NCI-H187 treated with DMSO at 0.1 percent for 48 hours (cell line): ENCODE measurements around the gene RRP1.

Experiments used
- DNase-seq: peaks from one replicate; lab custom pipeline; 2025; lab: John Stamatoyannopoulos, UW

Gene RRP1

GRCh38 chr21:43802713-43803313 is 13.4 kb downstream of the RRP1 start:
- DNase-seq, result no peak

DNA sequence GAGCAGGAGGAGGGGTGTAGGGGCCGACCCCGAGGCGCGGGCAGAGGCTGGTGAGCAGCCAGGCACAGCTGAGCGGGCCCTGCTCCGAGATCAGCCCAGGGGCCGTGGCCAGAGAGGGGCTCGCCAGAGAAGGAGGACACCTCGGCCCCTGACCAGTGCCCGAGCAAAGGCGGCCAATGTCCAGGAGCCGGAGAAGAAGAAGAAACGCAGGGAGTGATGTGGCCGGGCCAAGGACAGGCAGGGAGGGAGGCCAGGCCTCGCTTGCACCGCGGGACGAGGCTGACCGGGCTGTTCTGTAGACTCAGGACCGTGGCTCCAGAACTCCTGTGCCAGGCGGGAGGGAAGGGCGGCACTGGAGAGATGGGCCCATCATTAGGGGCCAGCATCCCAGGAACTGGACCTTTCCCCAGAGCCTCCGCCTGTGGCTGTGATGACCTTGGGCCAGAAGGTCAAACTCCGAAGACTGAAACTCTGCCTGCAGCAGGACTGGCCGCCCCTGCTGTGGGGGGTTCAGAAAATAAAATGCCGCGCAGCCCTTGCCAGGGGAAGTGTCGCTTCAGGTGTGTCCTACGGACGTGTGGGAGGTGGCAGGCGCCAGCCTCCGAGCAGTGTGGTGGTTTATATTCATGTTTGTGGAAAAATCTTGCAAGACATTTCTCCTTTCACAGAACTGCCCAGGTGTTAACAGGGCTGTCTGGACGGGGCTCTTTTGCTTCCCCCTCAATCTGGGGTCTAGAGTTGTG is 14.4 kb downstream of the RRP1 start:
- no peak for DNase-seq

DNA sequence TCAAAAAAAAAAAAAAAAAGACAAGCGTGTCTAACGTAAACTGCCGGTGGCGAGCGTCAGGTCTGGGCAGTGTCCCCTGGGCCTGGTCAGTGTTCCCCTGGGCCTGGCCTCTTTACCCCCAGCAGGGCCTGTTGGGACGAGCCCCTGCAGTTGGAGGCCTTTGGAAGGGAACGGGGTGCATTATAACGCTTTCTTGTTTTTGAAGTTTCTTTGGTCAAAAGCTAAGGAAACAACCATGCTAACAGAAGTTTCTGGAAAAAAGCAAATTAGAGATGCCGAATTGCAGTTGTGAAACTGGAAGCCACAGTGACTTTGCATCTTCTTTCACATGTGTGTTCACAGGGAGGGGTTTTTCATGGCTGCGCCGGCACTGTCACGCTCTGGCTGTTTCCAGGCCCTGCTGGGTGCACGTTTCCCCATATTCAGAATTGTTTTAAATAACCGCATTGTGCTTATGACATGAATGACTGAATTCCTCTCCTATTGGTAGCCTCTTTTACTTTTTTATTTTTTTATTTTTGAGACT is 16.0 kb downstream of the RRP1 start:
- DNase-seq, result no peak

DNA sequence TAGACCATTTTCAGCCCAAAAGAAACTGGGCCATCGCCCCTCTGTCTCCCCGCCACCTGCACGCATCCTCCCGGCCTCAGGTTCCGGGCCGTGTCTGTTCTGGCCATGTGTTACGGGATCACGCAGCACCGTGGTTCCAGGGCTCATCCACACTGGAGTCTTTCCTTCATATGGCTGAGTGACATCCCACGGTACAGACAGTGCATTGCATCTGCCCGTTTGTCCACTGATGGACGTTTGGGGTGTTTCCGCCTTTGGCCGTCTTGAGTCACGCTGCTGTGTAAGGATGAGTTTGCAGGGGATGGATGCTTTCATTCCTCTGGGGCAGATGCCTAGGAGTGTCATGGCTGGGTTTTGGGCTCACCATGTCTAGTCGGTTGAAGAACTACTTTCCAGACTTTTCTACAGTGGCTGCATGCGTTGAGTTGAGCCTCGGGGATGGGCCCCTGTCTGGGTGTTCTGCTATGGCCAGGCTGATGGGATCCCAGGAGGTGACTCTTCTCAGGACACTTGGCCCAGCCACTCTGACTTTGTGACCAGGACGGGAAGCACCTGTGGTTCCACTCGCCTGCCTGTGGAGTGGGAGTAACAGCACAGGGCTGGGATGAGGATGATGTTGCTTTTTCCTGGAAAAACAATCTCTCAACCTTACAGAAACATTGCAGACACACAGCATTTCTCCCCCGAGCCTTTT is 16.8 kb downstream of the RRP1 start:
- DNase-seq, result no peak

GRCh38 chr21:43808367-43808766 is 19.0 kb downstream of the RRP1 start:
- DNase-seq, result no peak

DNA sequence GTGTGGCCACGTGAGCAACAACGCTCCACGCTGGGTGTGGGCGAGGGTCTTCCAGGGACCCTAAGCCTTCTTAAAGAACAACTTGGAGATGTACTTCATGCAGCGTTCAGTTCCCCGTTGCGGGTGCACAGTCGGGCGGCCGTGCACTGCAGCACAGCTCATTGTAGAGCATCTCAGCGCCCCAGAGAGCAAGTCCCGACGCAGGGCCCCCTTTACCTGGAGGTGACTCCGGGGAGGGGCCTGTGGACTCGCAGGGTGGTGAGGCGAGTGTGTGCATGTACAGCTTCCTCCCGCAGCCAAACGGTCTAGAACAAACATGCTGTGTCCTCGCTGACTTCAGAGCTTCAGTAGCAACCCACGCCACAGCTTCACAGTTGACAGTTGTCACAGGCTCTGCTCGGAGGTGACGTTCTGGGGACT is 19.5 kb downstream of the RRP1 start:
- DNase-seq, result no peak

GRCh38 chr21:43809346-43809799 is 20.0 kb downstream of the RRP1 start:
- no peak for DNase-seq

DNA sequence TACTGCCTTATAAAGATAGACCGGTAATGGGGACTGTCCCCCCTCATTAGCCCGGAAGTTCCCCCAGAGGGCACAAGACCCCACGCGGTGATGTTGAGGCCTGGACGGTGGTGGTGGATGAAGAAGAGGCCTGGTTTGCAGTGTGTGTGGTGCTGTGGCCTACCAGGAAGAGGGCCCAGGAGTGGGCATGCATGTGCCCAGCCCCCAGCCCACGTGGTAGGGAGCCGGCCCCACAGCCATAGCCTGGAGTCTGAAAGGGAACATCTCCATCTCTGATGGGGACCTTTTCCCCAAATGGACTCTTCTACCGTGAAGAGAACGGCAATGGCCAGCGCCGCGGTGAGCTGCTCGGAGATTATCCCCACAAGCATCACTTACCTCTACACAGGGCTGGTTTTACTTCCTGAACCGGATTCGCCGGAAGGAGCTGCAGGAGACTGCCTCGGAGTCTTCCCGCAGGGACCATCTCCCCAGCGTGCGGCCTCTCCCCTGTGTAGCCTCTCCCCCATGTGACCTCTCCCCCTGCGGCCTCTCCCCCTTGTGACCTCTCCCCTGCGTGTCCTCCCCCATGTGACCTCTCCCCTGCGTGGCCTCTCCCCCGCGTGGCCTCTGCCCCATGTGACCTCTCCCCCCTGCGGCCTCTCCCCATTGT is 20.6 kb downstream of the RRP1 start:
- no peak for DNase-seq

DNA sequence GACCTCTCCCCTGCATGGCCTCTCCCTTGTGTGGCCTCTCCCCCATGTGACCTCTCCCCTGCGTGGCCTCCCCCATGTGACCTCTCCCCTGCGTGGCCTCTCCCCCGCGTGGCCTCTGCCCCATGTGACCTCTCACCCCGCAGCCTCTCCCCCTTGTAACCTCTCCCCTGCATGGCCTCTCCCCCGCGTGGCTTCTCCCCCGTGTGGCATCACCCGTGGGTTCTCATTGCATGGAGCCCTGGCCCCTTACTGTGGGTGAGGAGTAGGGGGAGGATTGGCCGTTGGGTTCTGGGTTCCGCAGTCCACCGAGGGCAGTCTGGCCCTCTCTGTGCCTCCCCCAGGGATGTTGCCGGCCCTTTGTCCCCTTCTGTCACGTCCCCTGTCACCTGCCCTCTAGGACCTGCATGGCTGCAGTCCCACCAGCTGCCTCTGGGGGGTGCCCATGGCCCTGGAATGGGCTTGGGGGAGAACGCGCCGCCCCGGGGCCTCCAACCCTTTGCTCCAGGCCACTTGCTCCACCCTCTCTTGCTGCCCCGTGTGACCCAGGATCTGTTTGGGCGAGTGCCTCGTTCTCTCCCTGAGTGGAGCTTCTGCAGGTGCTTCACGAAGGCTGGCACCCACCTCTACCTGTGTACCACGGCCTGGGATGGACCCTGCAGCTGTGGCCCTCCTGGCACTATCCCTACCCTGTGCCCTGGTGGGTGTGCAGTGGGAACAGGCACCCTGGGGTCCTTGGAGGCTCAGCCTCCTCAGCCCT is 21.3 kb downstream of the RRP1 start:
- no peak for DNase-seq

GRCh38 chr21:43811262-43812105 is 22.1 kb downstream of the RRP1 start:
- no peak for DNase-seq

- peak; percentile 27 for DNase-seq
Observed at GRCh38 chr21:43812139-43812821, 22.9 kb downstream of the RRP1 start.

- no peak for DNase-seq
Observed at GRCh38 chr21:43812957-43813655, 23.7 kb downstream of the RRP1 start.

DNA sequence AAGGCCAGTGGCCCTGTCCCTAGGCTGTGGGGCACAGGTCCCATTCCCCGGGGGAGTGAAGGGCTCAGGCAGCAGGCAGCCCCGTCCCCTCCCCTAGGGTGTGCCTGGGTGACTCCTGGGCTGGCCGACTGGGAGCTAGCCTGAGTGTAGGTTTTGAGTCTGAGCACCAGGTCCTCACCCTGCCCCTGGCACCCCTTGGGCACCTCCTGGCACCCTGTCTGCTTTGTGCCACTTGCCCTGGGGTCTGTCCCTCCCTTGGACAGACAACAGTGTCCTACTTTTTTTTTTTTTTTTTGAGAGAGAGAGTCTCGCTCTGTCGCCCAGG is 24.2 kb downstream of the RRP1 start:
- no peak for DNase-seq

DNA sequence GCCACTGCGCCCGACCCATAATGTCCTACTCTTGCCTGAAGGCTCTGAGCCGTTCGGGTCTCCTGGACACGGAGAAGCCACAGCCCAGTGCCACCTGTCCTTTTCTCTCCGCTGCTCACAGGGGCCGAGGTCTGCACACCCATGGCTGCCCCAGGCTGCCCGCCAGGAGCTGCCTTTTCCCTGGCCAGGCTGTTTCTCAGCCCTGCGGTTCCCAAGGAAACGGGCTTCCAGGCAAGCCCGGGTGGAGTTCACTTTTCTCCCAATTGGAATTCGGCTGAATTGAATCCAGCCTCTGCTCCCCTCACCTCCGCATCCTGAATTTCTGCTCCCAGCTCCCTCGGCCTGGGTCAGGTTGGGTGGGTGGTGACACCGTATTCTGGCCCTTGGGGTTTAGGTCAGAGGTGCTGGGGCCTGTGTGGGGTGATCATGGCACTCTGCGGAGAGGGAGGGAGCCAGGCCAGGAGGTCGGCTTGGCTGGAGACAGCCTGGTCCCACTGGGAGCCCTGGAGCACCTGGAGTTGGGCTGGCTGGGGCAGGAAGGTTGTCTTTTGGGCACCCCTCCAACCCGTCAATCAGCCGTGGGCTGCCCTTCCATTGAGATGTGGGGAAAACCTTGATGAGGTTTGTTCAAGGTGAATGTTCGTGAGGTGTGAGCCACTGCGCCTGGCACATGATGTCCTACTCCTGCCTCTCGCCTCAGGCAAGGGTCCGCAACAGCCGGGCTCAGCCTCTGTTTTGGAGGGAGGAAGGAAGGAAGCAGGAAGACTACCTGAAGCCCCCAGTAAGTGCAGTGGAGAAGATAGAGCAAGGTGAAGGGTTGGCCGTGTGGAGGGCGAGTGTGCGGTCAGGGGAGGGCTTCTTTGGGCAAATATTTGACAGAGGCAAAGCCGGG is 25.1 kb downstream of the RRP1 start:
- no peak for DNase-seq

DNA sequence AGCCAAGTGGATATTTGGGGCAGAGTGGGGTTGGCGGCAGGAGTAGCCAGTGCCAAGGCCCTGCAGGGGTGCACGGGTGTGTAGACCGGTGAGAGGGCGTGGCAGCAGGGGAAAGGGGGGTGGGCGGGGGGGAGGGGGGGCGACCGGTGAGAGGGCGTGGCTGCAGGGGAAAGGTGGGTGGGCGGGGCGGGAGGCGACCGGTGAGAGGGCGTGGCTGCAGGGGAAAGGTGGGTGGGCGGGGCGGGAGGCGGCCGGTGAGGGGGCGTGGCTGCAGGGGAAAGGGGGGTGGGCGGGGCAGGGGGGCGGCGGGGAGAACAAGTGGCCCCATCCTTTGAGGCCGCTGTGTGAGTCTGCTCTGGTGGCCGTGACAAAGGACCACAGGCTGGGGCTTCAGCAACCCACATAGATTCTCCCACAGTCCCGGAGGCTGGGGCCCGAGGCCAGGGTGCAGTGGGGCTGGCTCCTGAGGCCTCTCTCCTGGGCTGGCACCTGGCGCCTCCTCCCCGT is 25.8 kb downstream of the RRP1 start:
- no peak for DNase-seq

- DNase-seq, result no peak
Observed at GRCh38 chr21:43815991-43816390, 26.6 kb downstream of the RRP1 start.

- no peak for DNase-seq
Observed at GRCh38 chr21:43816611-43817071, 27.3 kb downstream of the RRP1 start.
